Naive thymus-derived CD4-positive, alpha-beta T cell (primary cell): ENCODE results near the gene TIAM1. TPM values are rescaled to one million over a fixed set of nuclear protein-coding genes. Genes with fewer than 3 reads are reported as not detected.

Experiments used
- ATAC-seq: fragments of 150-1000 bp; cut with Tn5 transposase; 2 replicates; pipeline ENCODE4 v1.10.0; 2021; ENCODE audit warnings: mild to moderate bottlenecking, moderate library complexity
- CTCF ChIA-PET: fragments of 350-600 bp; sonication (Branson Sonifier 250); formaldehyde crosslinking; loops from one replicate; lab custom pipeline; 2021; ENCODE audit warnings: antibody characterized with exemption; lab: Charles Lee
- POLR2A ChIA-PET: fragments of 350-600 bp; sonication (Branson Sonifier 250); formaldehyde crosslinking; loops from one replicate; lab custom pipeline; 2021; ENCODE audit warnings: antibody characterized with exemption, inconsistent platforms; lab: Charles Lee
- DNase-seq, 9 donors: peaks; one replicate each; pipeline versions ENCODE4 v3.0.0 to v3.0.0-alpha.2; 2020 to 2022; ENCODE audit warnings: mixed read lengths in 1 of 9
- H3K27ac ChIP-seq: one replicate; pipeline ENCODE4 v1.7.0; 2013; ENCODE audit warnings: mild to moderate bottlenecking, low read depth, low read length, moderate library complexity
- H3K27me3 ChIP-seq, 2 donors: one replicate each; pipeline ENCODE4 v1.7.0; 2013; ENCODE audit warnings: low read length in 2 of 2, mild to moderate bottlenecking in 2 of 2, moderate library complexity in 2 of 2; ENCODE audit not compliant: control insufficient read depth in 2 of 2, insufficient read depth in 2 of 2
- H3K36me3 ChIP-seq, 3 experiments: 1 replicate in 2 of 3; 2 replicates in 1 of 3; pipeline ENCODE4 v1.7.0; 2013; ENCODE audit warnings: low read length in 3 of 3, mild to moderate bottlenecking in 3 of 3, moderate library complexity in 1 of 3; ENCODE audit not compliant: insufficient read depth in 3 of 3, control insufficient read depth in 2 of 3
- H3K4me1 ChIP-seq, 2 donors: one replicate each; pipeline ENCODE4 v1.7.0; 2013; ENCODE audit warnings: low read length in 2 of 2, mild to moderate bottlenecking in 2 of 2, moderate library complexity in 1 of 2; ENCODE audit not compliant: control insufficient read depth in 2 of 2, insufficient read depth in 2 of 2
- H3K4me3 ChIP-seq: 2 replicates; pipeline ENCODE4 v1.7.0; 2013; ENCODE audit warnings: mild to moderate bottlenecking, low read length
- H3K9me3 ChIP-seq, 3 experiments: 1 replicate in 2 of 3; 2 replicates in 1 of 3; pipeline ENCODE4 v1.7.0; 2013; ENCODE audit warnings: low read length in 3 of 3; ENCODE audit not compliant: control insufficient read depth in 2 of 3
- H3K27ac Mint-ChIP-seq, 9 donors: one replicate each; pipeline ENCODE4 v1.8.0; 2020 to 2022; ENCODE audit warnings: mixed read lengths in 9 of 9, mild to moderate bottlenecking in 8 of 9, moderate library complexity in 5 of 9, inconsistent platforms in 2 of 9
- H3K27me3 Mint-ChIP-seq, 5 donors: one replicate each; pipeline ENCODE4 v1.8.0; 2021 to 2022; ENCODE audit warnings: mixed read lengths in 5 of 5, mild to moderate bottlenecking in 1 of 5
- H3K36me3 Mint-ChIP-seq, 5 donors: one replicate each; pipeline ENCODE4 v1.8.0; 2020 to 2022; ENCODE audit warnings: mixed read lengths in 5 of 5, mild to moderate bottlenecking in 3 of 5, inconsistent platforms in 1 of 5
- H3K4me1 Mint-ChIP-seq, 7 donors: one replicate each; pipeline ENCODE4 v1.8.0; 2020 to 2022; ENCODE audit warnings: mixed read lengths in 7 of 7, mild to moderate bottlenecking in 3 of 7, inconsistent platforms in 1 of 7
- H3K4me3 Mint-ChIP-seq, 10 donors: one replicate each; pipeline ENCODE4 v1.8.0; 2020 to 2022; ENCODE audit warnings: mild to moderate bottlenecking in 10 of 10, mixed read lengths in 10 of 10, moderate library complexity in 6 of 10, inconsistent platforms in 2 of 10
- H3K9me3 Mint-ChIP-seq, 11 donors: one replicate each; pipeline ENCODE4 v1.8.0; 2020 to 2022; ENCODE audit warnings: mixed read lengths in 11 of 11, mild to moderate bottlenecking in 4 of 11, inconsistent platforms in 1 of 11, moderate library complexity in 1 of 11
- intact Hi-C, 2 donors: fragments of 100-400 bp; cut with micrococcal nuclease; formaldehyde crosslinking; loops; one replicate each; pipeline ENCODE4 v1.15.1; 2023
- polyA plus RNA-seq, 2 donors: library from polyadenylated mRNA; unstranded; fragments of 300-500 nt; fragmentation: Illumina TruSeq; gene quantifications; one replicate each; pipeline ENCODE4 v1.2.3, GENCODE V29; 2021
- total RNA-seq, 6 experiments: library from RNA in 5 of 6; stranded (reverse) in 5 of 6; gene quantifications; 1 replicate in 5 of 6; 2 replicates in 1 of 6; pipeline ENCODE4 v1.2.3 and lab custom pipeline; 2021 to 2026

TIAM1 gene
- total and polyA plus RNA-seq, 7 experiments from 2014 or later = 24.8 to 103 (median 73.9) TPM

DNA sequence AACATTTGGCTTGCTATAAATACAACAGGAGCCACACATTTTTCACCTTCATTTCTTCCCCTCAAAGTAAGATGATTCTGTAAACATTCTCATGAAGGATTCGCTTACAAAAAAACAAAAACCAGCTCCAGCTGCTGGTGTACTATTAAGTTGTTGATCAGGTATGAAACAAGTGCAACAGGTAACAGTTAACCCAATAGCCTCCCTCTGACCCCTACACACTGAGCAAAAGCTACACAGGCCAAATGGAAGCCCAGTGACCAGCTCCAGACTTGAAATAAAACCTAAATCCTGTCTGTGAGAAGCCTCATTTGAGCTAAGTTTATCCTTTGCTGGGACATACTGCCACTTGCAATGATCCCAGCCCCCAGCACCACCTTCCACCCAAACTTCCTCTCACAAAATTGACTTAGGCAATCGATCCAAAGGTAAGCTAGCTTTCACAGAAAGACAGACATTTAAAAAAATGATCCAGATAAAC, 991 bp downstream of the TIAM1 start:
- Mint-ChIP-seq H3K4me1 (peaks cover 17 to 59% (median 30%) of the 10 kb centered on the region in 7 donors), H3K4me3 (peak overlapping the region; percentile 77 to 99 (median 86)), H3K36me3 (peaks cover 0 to 32% (median 4%) of the 10 kb centered on the region in 5 donors), H3K27me3 (peaks cover 35 to 49% (median 42%) of the 10 kb centered on the region in 5 donors), H3K9me3 (peaks cover 0 to 3% (median 0%) of the 10 kb centered on the region in 11 donors), H3K27ac (peak overlapping the region in 5 of 9 donors; percentile 20 to 84 (median 74))
- ChIA-PET CTCF (interaction anchor here (1.2 kb wide), 1 partner anchor 216 kb away, joined by 3 read pairs; no protein-coding TSS in a partner anchor), POLR2A (no interaction called here)
- DNase-seq = no peak
- H3K36me3 ChIP-seq = no peaks in the 10 kb centered on the region
- no peak overlapping the region for H3K27ac ChIP-seq
- H3K27me3 ChIP-seq = peaks cover 0 to 9% of the 10 kb centered on the region in 2 donors
- H3K9me3 ChIP-seq = no peaks in the 10 kb centered on the region
- peak overlapping the region; percentile 34 for H3K4me3 ChIP-seq
- peaks cover 0 to 8% of the 10 kb centered on the region in 2 donors for H3K4me1 ChIP-seq
- intact Hi-C loops = no loop called here
- no peak for ATAC-seq

- peak; percentile 32 for ATAC-seq
These were observed 1.7 kb downstream of the TIAM1 start for GRCh38 chr21:31342348-31342747.

GRCh38 chr21:31340942-31341487, 3.0 kb downstream of the TIAM1 start:
- Mint-ChIP-seq H3K36me3 (peaks cover 0 to 42% (median 4%) of the 10 kb centered on the region in 5 donors), H3K4me1 (peaks cover 12 to 56% (median 25%) of the 10 kb centered on the region in 7 donors), H3K9me3 (peaks cover 0 to 3% (median 0%) of the 10 kb centered on the region in 11 donors), H3K4me3 (peak overlapping the region in 1 of 10 donors; percentile 54), H3K27ac (no peak overlapping the region), H3K27me3 (peaks cover 27 to 49% (median 42%) of the 10 kb centered on the region in 5 donors)
- ATAC-seq (no peak), DNase-seq (no peak)
- Histone ChIP-seq H3K9me3 (no peaks in the 10 kb centered on the region), H3K36me3 (no peaks in the 10 kb centered on the region), H3K4me1 (peaks cover 0 to 8% of the 10 kb centered on the region in 2 donors), H3K27me3 (peaks cover 0 to 9% of the 10 kb centered on the region in 2 donors), H3K27ac (no peak overlapping the region), H3K4me3 (no peak overlapping the region)
- ChIA-PET POLR2A (no interaction called here), CTCF (no interaction called here)
- intact Hi-C loops = no loop called here

More at GRCh38 chr21:31342348-31342747, 1.7 kb downstream of the TIAM1 start:
- intact Hi-C loops = no loop called here
- Histone ChIP-seq H3K27me3 (peaks cover 0 to 9% of the 10 kb centered on the region in 2 donors), H3K9me3 (no peaks in the 10 kb centered on the region), H3K27ac (no peak overlapping the region), H3K4me3 (no peak overlapping the region), H3K4me1 (peaks cover 0 to 8% of the 10 kb centered on the region in 2 donors), H3K36me3 (no peaks in the 10 kb centered on the region)
- POLR2A ChIA-PET = interaction anchor here (0.7 kb wide), 1 partner anchor 272 kb away, joined by 3 read pairs; no protein-coding TSS in a partner anchor
- Mint-ChIP-seq H3K27me3 (peaks cover 35 to 49% (median 38%) of the 10 kb centered on the region in 5 donors), H3K36me3 (peaks cover 0 to 31% (median 4%) of the 10 kb centered on the region in 5 donors), H3K9me3 (peaks cover 0 to 3% (median 0%) of the 10 kb centered on the region in 11 donors), H3K4me1 (peaks cover 15 to 55% (median 27%) of the 10 kb centered on the region in 7 donors), H3K27ac (peak overlapping the region in 1 of 9 donors; percentile 79), H3K4me3 (peak overlapping the region in 5 of 10 donors; percentile 85 to 99 (median 88))
- CTCF ChIA-PET = interaction anchor here (0.6 to 1.2 kb wide), 2 partner anchors 58 to 217 kb away, joined by 3 read pairs; no protein-coding TSS in a partner anchor
- no peak for DNase-seq

- no peak overlapping the region for H3K27ac ChIP-seq
- Mint-ChIP-seq H3K4me3 (peak overlapping the region in 2 of 10 donors; percentile 9 to 54), H3K9me3 (peaks cover 0 to 3% (median 0%) of the 10 kb centered on the region in 11 donors), H3K27ac (no peak overlapping the region), H3K27me3 (peaks cover 27 to 49% (median 42%) of the 10 kb centered on the region in 5 donors), H3K4me1 (peaks cover 12 to 56% (median 25%) of the 10 kb centered on the region in 7 donors), H3K36me3 (peaks cover 0 to 46% (median 4%) of the 10 kb centered on the region in 5 donors)
- no peaks in the 10 kb centered on the region for H3K9me3 ChIP-seq
- ATAC-seq = no peak
- ChIA-PET POLR2A (no interaction called here), CTCF (no interaction called here)
- intact Hi-C loops = no loop called here
- H3K4me1 ChIP-seq = peaks cover 0 to 8% of the 10 kb centered on the region in 2 donors
- no peak overlapping the region for H3K4me3 ChIP-seq
- no peaks in the 10 kb centered on the region for H3K36me3 ChIP-seq
- H3K27me3 ChIP-seq = peaks cover 0 to 9% of the 10 kb centered on the region in 2 donors
- DNase-seq = no peak
These were observed 3.5 kb downstream of the TIAM1 start for GRCh38 chr21:31340514-31340913.

DNA sequence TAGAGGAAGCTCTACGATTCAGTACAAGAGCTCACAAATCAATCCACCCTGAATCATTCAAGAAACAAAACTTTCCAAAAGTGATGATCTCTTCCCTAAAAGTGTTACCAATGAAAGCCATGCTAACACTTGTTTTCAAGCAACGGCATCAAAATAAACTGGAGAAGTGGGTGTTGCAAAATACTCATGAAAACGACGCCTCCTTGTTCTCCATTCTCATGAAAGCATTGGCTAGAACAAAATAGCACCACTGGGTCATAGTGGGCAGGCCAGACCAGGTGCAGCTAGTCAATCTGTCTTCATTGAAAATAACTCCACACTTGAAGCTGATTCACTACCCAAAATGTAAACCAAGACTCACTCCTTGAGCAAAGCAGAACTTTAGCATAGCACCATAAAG, 4.3 kb downstream of the TIAM1 start:
- H3K9me3 ChIP-seq = no peaks in the 10 kb centered on the region
- Mint-ChIP-seq H3K27ac (peak overlapping the region in 1 of 9 donors; percentile 16), H3K4me1 (peaks cover 12 to 57% (median 23%) of the 10 kb centered on the region in 7 donors), H3K9me3 (peaks cover 0 to 3% (median 0%) of the 10 kb centered on the region in 11 donors), H3K4me3 (no peak overlapping the region), H3K27me3 (peaks cover 21 to 45% (median 39%) of the 10 kb centered on the region in 5 donors), H3K36me3 (peaks cover 0 to 47% (median 7%) of the 10 kb centered on the region in 5 donors)
- no peak for DNase-seq
- H3K36me3 ChIP-seq = no peaks in the 10 kb centered on the region
- POLR2A ChIA-PET = no interaction called here
- H3K4me3 ChIP-seq = no peak overlapping the region
- intact Hi-C loops = no loop called here
- H3K27me3 ChIP-seq = peaks cover 0 to 9% of the 10 kb centered on the region in 2 donors
- CTCF ChIA-PET = no interaction called here
- H3K4me1 ChIP-seq = peaks cover 0 to 8% of the 10 kb centered on the region in 2 donors
- peak; percentile 34 for ATAC-seq
- no peak overlapping the region for H3K27ac ChIP-seq

- H3K36me3 Mint-ChIP-seq = peaks cover 0 to 54% (median 11%) of the 10 kb centered on the region in 5 donors
- H3K27ac Mint-ChIP-seq = no peak overlapping the region
- POLR2A ChIA-PET = no interaction called here
- no peak overlapping the region for H3K4me3 Mint-ChIP-seq
- no peaks in the 10 kb centered on the region for H3K9me3 ChIP-seq
- H3K4me3 ChIP-seq = no peak overlapping the region
- no peak for DNase-seq
- H3K4me1 Mint-ChIP-seq = peaks cover 11 to 59% (median 17%) of the 10 kb centered on the region in 7 donors
- H3K27ac ChIP-seq = no peak overlapping the region
- no peak for ATAC-seq
- H3K27me3 ChIP-seq = peaks cover 0 to 9% of the 10 kb centered on the region in 2 donors
- CTCF ChIA-PET = no interaction called here
- no peaks in the 10 kb centered on the region for H3K36me3 ChIP-seq
- peaks cover 0 to 2% of the 10 kb centered on the region in 2 donors for H3K4me1 ChIP-seq
- H3K27me3 Mint-ChIP-seq = peaks cover 15 to 37% (median 33%) of the 10 kb centered on the region in 5 donors
- intact Hi-C loops = no loop called here
- peaks cover 0 to 3% (median 0%) of the 10 kb centered on the region in 11 donors for H3K9me3 Mint-ChIP-seq
These were observed 5.1 kb downstream of the TIAM1 start for GRCh38 chr21:31338908-31339368.
